ENCODE results near the gene TLR4.

The TLR4 gene

GRCh38 chr9:117744856-117745389 lies 40.7 kb downstream of the TLR4 start:
- no peak for DNase-seq (ENCODE audit: low read depth in 1 of 2, low spot score in 1 of 2)

GRCh38 chr9:117745598-117745997 lies 41.4 kb downstream of the TLR4 start:
- no peak for DNase-seq (ENCODE audit: low read depth in 1 of 2, low spot score in 1 of 2)

GRCh38 chr9:117746263-117746662 lies 42.1 kb downstream of the TLR4 start:
- no peak for DNase-seq (ENCODE audit: low read depth in 1 of 2, low spot score in 1 of 2)

GRCh38 chr9:117747386-117747970 lies 43.3 kb downstream of the TLR4 start:
- no peak for DNase-seq (ENCODE audit: low read depth in 1 of 2, low spot score in 1 of 2)

DNA sequence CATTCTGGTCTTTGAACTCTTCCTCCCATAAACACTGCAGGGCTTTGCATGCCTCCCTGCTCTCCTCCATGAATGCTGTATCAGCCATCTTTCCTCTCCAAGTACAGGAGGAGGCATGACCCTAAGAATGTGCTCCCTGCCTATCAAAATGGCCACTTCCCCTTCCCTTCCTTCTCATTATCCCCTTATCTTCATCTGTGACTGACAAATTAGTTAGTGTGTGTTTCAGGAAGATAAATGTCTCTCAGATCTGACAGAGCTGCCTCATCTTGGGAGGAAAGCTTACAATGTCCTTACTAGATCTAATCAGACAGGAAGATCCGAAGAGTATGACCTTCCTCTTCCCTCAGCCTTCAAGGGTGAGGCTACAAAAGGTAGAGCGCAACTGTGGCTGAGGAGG lies 46.2 kb downstream of the TLR4 start:
- DNase-seq (ENCODE audit: low read depth in 1 of 2, low spot score in 1 of 2): no peak

DNA sequence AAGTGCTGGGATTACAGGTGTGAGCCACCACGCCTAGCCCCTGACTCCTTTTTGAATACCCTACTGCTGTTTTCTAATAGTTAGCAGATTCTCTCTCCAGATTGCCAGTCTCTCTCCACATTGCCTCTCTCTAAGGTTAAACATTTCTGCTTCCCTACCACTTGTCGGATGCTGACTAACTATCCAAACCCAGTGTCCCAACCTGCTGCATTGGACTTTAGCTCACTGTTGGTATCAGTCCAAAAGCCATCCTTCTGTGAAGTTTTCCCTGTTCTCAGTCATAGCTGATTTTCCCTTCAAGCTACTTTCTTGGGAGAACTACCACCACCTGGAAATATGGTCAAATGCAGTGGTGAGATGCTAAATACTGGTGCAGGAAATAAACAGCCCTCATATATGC lies 48.7 kb downstream of the TLR4 start:
- DNase-seq (ENCODE audit: low read depth in 1 of 2, low spot score in 1 of 2): no peak

GRCh38 chr9:117757561-117758190 lies 53.5 kb downstream of the TLR4 start:
- DNase-seq (ENCODE audit: low read depth in 1 of 2, low spot score in 1 of 2): no peak

- DNase-seq (ENCODE audit: low read depth in 1 of 2, low spot score in 1 of 2): no peak
Measured at GRCh38 chr9:117763314-117763713, 59.1 kb downstream of the TLR4 start.

DNA sequence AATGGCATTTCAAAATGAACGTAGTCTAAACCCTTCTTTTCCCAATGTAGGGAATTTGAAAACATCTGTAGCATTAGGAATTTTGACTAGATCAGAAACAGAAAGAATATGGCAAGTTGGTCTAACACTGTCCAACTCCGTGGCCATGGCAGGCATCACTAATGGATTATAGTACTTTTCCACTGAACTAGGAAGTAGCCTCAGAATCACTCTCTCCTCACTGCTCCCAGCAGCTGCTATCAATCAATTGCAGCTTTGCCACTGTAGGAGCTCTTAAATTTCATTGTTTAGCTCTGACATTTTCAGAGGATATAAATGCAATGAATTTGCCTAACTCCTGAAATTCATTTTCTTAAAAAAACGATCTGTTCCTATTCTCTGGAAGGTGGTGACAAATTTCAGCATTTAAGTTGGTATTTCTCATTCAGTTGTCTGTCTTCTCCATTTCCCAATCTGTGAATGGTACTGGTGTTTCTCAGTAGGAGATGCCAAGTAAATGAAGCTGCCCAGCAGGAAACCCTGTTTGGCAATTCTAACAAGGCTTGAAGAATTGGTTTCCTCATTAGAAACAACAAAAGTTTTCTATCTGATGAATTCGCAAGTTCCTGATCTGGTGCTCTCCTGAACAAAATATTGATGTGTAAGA lies 64.7 kb downstream of the TLR4 start:
- DNase-seq (ENCODE audit: low read depth in 1 of 2, low spot score in 1 of 2): no peak

GRCh38 chr9:117771136-117771535 lies 66.9 kb downstream of the TLR4 start:
- DNase-seq (ENCODE audit: low read depth in 1 of 2, low spot score in 1 of 2): no peak

DNA sequence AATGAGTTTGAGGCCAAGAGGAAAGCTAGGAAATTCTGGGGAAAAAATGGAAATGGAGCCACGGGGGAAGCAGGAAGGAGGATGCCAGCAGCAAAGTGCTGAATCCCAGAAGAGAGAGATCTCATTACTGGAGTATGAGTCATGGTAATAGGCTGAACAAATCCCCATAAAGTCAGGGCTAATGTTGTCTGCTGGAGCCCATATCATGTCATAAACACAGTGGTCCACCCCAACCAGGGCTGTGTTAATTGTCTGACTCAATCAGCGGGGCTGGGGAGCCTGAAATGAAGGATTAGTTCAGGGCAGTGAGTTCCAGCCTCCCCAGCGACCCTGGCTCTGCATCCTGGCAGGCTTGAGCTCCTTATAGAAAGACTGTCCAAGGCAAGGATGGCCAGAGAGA lies 68.8 kb downstream of the TLR4 start:
- no peak for DNase-seq (ENCODE audit: low read depth in 1 of 2, low spot score in 1 of 2)
